HK-2 (cell line): Measurements from ENCODE around the gene MID1.

Source experiments
- DNase-seq: peaks from one replicate; pipeline ENCODE4 v3.0.0-alpha.2; 2018; ENCODE audit not compliant: unreplicated experiment

MID1 gene

GRCh38 chrX:10620121-10620699, at the start of gene MID1:
MID1 (minus strand) TSS chrX:10620585; CDS start chrX:10567547, 53,038 bp downstream.
- DNase-seq = peak; percentile 71

DNA sequence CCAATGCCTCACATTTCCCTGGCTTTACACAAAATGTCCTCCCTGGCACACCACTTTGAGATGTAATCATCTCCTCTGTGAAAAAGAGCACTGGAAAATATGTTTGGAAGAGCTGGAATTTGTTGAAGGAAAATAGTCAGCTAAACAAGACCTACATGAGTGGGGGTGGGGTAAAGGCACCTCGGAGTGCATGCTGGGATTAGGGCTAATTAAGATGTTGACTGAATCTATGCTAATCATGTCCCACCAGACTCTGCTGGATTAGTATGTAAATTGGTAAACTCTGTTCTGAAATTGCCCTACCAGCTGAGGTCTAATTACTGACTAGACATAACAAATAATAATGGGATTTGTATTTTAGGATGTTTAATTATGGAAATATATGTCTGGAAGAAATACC, 46.8 kb upstream of the MID1 start:
- no peak for DNase-seq

DNA sequence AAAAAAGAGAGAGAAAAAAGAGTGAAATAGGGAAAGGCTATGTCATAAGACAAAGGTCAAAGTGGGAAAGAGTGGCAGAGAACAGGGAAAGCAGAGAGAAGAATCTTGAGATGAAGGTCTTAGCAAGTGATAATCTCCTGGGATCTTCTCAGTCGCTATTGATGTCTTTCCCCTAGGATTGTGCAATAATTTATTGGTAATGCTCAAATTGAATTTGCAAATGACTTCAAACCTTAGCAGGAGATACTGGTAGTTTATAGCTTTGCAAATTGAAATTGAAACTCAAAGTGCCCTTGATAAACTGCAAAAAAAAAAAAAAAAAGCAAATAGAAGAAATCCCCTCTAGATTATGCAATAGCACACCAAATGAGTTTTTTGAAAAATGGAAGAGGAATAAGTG, 45.7 kb upstream of the MID1 start:
- no peak for DNase-seq

DNA sequence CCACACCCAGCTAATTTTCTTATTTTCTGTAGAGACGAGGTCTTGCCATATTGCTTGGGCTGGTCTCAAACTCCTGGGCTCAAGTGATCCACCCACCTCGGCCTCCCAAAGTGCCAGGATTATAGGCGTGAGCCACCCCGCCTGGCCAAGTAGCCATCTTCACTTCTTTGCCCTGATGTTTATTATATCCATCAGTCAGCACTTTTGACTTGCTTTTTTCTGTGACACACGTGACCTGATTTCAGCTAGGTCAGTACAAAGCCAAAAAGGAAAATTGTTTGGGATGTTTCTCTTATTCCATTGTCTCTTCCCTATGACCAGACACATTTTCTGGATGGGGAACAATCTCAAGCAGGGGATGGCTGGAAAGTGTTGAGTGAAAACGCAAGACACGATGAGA, 45.3 kb upstream of the MID1 start:
- no peak for DNase-seq

DNA sequence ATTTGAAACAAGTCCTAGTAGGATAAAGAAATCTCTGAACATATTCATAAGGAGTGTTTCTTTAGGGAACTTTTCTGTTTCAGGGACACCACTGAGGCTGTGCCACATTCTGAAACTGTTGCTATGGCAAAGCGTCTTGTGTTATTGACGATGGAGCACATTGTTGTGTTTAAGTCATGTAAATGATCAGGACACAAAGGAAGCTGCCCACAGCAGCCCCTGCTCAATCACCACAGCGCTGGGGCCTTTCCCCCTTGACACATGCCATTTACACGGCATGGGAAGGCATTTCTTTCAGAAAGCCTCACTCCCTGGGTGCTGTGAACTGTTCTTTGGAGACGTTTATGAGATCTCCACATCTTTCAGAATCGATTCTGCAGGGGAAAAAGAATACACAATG, 39.8 kb upstream of the MID1 start:
- no peak for DNase-seq

GRCh38 chrX:10656214-10656613, 35.8 kb upstream of the MID1 start:
- no peak for DNase-seq

- no peak for DNase-seq
Observed at GRCh38 chrX:10654960-10655359, 34.6 kb upstream of the MID1 start.

DNA sequence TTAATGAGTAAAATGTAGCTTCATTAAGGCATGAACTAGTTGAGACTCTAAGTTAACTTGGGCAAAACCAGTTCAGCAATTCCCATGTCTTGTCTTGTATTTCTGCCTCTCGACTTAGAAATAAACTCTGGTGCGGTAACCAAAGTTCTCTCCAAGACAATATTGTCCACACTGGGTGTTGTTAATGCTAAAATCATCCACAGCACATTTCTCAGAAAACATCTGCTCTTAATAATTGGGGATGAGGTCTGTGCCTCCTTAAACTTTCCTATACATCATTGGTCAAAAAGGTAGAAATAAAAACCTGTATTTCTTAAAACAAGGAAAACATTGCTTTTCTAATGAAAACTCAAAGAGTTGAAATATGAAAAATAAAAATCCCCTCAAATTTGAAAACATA, 32.9 kb upstream of the MID1 start:
- DNase-seq = no peak

DNA sequence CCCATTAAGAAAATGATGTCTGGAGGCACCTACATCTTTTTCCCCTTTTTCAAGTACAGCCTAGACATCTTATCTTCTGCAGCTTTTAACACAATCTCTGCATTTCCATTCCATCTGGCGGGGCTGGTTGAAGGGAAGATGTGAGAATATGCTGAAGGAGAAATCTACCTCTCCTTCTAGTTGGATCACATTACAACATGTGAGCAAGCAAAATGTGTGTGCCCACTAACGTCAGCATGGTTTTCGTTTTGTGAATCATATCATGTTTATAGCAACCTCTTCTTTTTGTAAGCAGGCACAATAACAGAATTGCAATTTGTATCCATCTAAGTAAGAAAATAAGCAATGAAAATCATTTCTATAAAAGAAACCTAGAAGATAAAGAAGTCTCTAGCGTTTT, 28.9 kb upstream of the MID1 start:
- no peak for DNase-seq

GRCh38 chrX:10648614-10649013, 28.2 kb upstream of the MID1 start:
- DNase-seq = no peak

- DNase-seq = no peak
Observed at GRCh38 chrX:10636851-10637250, 16.5 kb upstream of the MID1 start.

DNA sequence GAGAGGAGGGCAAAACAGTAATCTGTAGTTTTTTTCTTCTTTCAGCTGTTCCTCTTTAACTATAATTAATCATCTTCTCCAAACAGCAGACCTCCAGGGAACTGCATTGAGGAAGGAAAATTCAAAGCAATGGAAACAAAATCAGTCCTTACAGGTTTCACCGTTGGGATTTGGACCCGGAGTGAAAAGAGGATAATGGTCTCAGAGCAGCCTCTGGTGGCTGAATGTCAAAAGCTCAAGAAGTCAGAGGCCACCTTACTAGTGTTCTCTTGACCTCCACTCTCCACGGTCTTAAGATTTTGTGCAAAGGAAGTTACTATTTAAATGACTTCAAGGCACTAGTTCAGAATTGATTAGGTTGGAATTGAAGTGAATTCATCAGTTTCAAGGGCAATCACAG, 16.0 kb upstream of the MID1 start:
- DNase-seq = peak; percentile 36

DNA sequence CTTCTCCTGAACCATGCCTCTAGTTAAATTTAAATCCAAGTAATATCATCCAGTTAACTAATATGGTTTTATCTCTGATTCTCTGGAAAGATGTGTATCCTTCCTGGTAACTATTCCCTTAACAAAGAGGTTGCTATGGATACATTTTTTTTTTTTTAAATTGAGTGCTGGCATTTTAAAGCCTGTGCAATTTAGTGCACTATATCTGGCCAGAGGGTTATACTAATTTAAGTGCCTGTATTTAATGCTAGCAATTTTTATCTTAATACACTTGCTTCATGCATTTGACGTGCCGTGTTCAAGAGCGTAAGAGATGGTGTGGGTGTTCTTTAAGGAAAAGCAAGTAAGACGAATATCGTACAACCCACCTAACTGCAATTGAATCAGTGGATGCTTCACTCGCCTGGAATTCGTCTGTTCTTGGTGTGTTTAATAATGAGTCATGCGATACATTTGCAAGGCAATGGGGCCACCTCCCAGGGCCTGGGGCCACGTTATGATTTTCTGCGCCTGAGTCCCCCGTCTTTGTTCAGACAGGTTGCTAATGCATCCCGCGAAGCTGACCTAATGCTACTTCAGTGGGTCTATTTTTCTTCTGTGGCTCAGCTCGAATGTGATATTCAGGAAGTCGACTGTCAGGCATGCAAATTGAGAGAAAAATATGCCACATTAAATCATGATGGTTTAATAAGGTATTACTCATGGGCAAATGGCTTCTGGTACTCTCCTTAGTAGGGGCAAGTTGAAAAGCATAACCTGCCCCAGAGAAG, 14.2 kb upstream of the MID1 start:
- DNase-seq = peak; percentile 71

GRCh38 chrX:10633722-10634121, 13.3 kb upstream of the MID1 start:
- DNase-seq = peak; percentile 45

- no peak for DNase-seq
Observed at GRCh38 chrX:10631416-10632145, 11.2 kb upstream of the MID1 start.

- DNase-seq = no peak
Observed at GRCh38 chrX:10630320-10630719, 9.9 kb upstream of the MID1 start.

DNA sequence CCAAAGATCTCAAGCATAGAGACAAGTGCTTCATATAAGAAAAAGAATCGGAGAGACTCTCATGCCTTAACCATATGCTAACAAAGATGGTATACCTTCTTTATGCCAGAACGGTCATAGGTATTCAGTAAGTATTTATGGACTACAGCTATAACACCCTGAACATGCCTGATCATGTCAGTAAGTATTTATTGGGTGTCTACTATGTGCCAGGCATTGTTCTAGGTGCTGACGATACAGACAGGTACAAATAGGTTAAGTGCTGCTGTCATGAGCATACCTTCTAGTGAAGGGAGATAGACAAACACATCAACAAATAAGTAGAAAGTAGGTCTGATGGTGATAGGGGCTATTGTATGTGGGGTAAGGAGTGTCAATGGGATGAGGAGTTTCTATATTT, 9.5 kb upstream of the MID1 start:
- no peak for DNase-seq

GRCh38 chrX:10628906-10629305, 8.5 kb upstream of the MID1 start:
- DNase-seq = no peak

- no peak for DNase-seq
Observed at GRCh38 chrX:10622197-10622596, 1.8 kb upstream of the MID1 start.

GRCh38 chrX:10619425-10620046, 849 bp downstream of the MID1 start:
- no peak for DNase-seq

DNA sequence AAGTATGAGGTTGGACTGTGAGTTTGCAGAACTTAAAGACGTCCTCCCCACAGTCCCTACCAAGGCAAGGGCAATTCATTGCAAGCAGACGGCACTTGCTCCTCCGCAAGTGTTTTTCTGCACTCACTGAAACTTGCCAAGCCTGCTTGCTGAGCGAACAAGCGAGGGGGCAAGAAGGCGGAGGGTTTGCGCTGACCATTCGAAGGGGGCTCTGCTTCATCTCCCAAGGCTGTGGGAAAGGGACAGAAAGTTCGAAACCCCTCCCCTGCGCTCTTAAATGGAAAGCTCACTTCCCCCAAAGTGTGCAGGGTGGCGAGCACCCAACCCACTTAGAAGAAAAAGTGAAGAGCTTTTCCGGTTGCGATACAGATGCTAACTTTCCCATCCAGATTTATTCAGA, 1.4 kb downstream of the MID1 start:
- no peak for DNase-seq

DNA sequence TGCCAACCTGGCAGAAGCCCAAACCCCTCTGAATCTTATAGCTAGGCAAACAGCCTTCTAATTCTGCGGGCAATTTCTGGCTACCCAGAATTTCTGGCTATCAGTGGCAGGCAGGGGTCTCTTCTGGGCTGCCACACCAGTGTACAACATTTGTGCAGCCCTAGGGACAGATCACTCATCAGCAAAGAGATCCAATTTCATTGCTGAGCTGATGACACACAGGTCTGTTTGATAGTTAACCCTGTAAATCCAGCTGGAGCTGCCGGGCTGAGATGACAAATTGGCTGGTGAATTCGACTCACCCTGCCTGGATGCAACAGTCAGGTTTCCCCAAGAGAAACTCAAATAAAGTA, 2.4 kb downstream of the MID1 start:
- peak; percentile 54 for DNase-seq
